IMR-90 (cell line): ENCODE data around the gene SEMA5A. TPM values are rescaled to one million over a fixed set of nuclear protein-coding genes. Genes with fewer than 3 reads are reported as not detected.

Experiments
- ATAC-seq: fragments of 200-7000 bp; cut with Tn5 transposase; 2 replicates; pipeline ENCODE4 v1.9.1; 2020; ENCODE audit warnings: low read depth, mild to moderate bottlenecking, moderate library complexity
- BruUV-seq: library from RNA; stranded (reverse); fragments of 400-500 nt; replicated peaks from 2 replicates; lab custom pipeline; 2021; lab: Mats Ljungman, UMichigan
- CTCF ChIA-PET: fragments of 300-600 bp; formaldehyde crosslinking; extraction: SDS; loops from one replicate; lab custom pipeline; 2021; ENCODE audit warnings: antibody characterized with exemption; lab: Yijun Ruan, JAX
- POLR2A ChIA-PET: fragments of 300-600 bp; sonication (Branson Sonifier 250); formaldehyde crosslinking; loops from one replicate; lab custom pipeline; 2022; ENCODE audit warnings: antibody characterized with exemption; ENCODE audit not compliant: unreplicated experiment; lab: Charles Lee
- DNase-seq: peaks from one replicate; pipeline ENCODE4 v3.0.0; 2013
- H2AFZ ChIP-seq: replicated peaks from 2 replicates; pipeline ENCODE3; 2013; ENCODE audit warnings: low read length, mild to moderate bottlenecking; ENCODE audit not compliant: poor library complexity
- H2AK5ac ChIP-seq: 2 replicates; pipeline ENCODE4 v1.6.1; 2013; ENCODE audit warnings: low read depth, low read length, inconsistent platforms
- H2AK9ac ChIP-seq: replicated peaks from 2 replicates; pipeline ENCODE3; 2013; ENCODE audit warnings: mild to moderate bottlenecking, low read depth, low read length, moderate library complexity; ENCODE audit not compliant: poor library complexity
- H2BK120ac ChIP-seq: 2 replicates; pipeline ENCODE4 v1.6.1; 2013; ENCODE audit warnings: low read depth, low read length, inconsistent platforms
- H2BK15ac ChIP-seq: 3 replicates; pipeline ENCODE4 v1.6.1; 2013; ENCODE audit warnings: low read depth, low read length, inconsistent platforms
- H2BK20ac ChIP-seq: 2 replicates; pipeline ENCODE4 v1.6.1; 2013; ENCODE audit warnings: low read depth, mild to moderate bottlenecking, inconsistent platforms, low read length, moderate library complexity
- H2BK5ac ChIP-seq: 2 replicates; pipeline ENCODE4 v1.6.1; 2013; ENCODE audit warnings: mild to moderate bottlenecking, low read depth, low read length, inconsistent platforms; ENCODE audit not compliant: poor library complexity, severe bottlenecking
- H3K14ac ChIP-seq: replicated peaks from 2 replicates; pipeline ENCODE4 v1.6.1; 2013; ENCODE audit warnings: low read depth, low read length, inconsistent platforms
- H3K18ac ChIP-seq: 2 replicates; pipeline ENCODE4 v1.6.1; 2013; ENCODE audit warnings: low read depth, low read length, control low read depth
- H3K23ac ChIP-seq: 2 replicates; pipeline ENCODE4 v1.6.1; 2013; ENCODE audit warnings: low read depth, low read length, inconsistent platforms
- H3K27ac ChIP-seq: 2 replicates; pipeline ENCODE4 v1.5.1; 2013; ENCODE audit warnings: mild to moderate bottlenecking, control low read depth, low read length; ENCODE audit not compliant: insufficient read depth
- H3K27me3 ChIP-seq: 2 replicates; pipeline ENCODE4 v1.6.1; 2013; ENCODE audit warnings: low read length; ENCODE audit not compliant: control insufficient read depth, insufficient read depth
- H3K36me3 ChIP-seq: 2 replicates; pipeline ENCODE4 v1.6.1; 2013; ENCODE audit warnings: low read length, mixed read lengths; ENCODE audit not compliant: control insufficient read depth, insufficient read depth
- H3K4ac ChIP-seq: 2 replicates; pipeline ENCODE4 v1.6.1; 2013; ENCODE audit warnings: low read depth, low read length, inconsistent platforms
- H3K4me1 ChIP-seq: 2 replicates; pipeline ENCODE4 v1.6.1; 2013; ENCODE audit warnings: low read length, mixed read lengths; ENCODE audit not compliant: control insufficient read depth, insufficient read depth
- H3K4me2 ChIP-seq: 2 replicates; pipeline ENCODE4 v1.6.1; 2013; ENCODE audit warnings: low read depth, mild to moderate bottlenecking, control low read depth, low read length, moderate library complexity
- H3K4me3 ChIP-seq: 2 replicates; pipeline ENCODE4 v1.5.1; 2013; ENCODE audit warnings: low read depth, mild to moderate bottlenecking, control low read depth, low read length, moderate library complexity; ENCODE audit not compliant: insufficient read depth
- H3K56ac ChIP-seq: 2 replicates; pipeline ENCODE4 v1.6.1; 2013; ENCODE audit warnings: low read length, inconsistent platforms; ENCODE audit not compliant: insufficient read depth; ENCODE audit errors: extremely low read depth
- H3K79me1 ChIP-seq, 2 experiments: 2 replicates each; pipeline ENCODE4 v1.6.1; 2013; ENCODE audit warnings: low read length in 2 of 2, inconsistent platforms in 1 of 2, low read depth in 1 of 2
- H3K9ac ChIP-seq: 2 replicates; pipeline ENCODE4 v1.6.1; 2013; ENCODE audit warnings: low read depth, low read length, control low read depth
- H3K9me1 ChIP-seq: 2 replicates; pipeline ENCODE4 v1.6.1; 2013; ENCODE audit warnings: low read length, inconsistent platforms; ENCODE audit not compliant: insufficient read depth
- H3K9me3 ChIP-seq: 2 replicates; pipeline ENCODE4 v1.6.1; 2013; ENCODE audit warnings: low read length; ENCODE audit not compliant: control insufficient read depth, insufficient read depth
- H4K20me1 ChIP-seq: 2 replicates; pipeline ENCODE4 v1.6.1; 2013; ENCODE audit warnings: low read length, inconsistent platforms; ENCODE audit not compliant: insufficient read depth
- H4K5ac ChIP-seq: 2 replicates; pipeline ENCODE4 v1.6.1; 2013; ENCODE audit warnings: mild to moderate bottlenecking, low read depth, low read length, control low read depth
- H4K8ac ChIP-seq, 2 experiments: 2 replicates each; pipeline ENCODE4 v1.6.1; 2013; ENCODE audit warnings: low read depth in 2 of 2, low read length in 2 of 2, control low read depth in 1 of 2, inconsistent platforms in 1 of 2
- H4K91ac ChIP-seq: 2 replicates; pipeline ENCODE4 v1.6.1; 2013; ENCODE audit warnings: low read depth, low read length, inconsistent platforms; ENCODE audit not compliant: insufficient read depth
- BHLHE40 ChIP-seq: fragments of 150-350 bp; IDR thresholded peaks from 2 replicates; pipeline ENCODE4 v1.6.1; 2016; ENCODE audit warnings: mild to moderate bottlenecking, low read depth, low read length
- CEBPB ChIP-seq: IDR thresholded peaks from 2 replicates; pipeline ENCODE4 v1.6.1; 2012; ENCODE audit warnings: low read depth, low read length, improper control_type of control experiment
- MAFK ChIP-seq: IDR thresholded peaks from 2 replicates; pipeline ENCODE4 v1.6.1; 2012; ENCODE audit warnings: low read depth, low read length, improper control_type of control experiment
- MXI1 ChIP-seq: IDR thresholded peaks from 2 replicates; pipeline ENCODE4 v1.6.1; 2012; ENCODE audit warnings: low read depth, mild to moderate bottlenecking, low read length, moderate library complexity, borderline replicate concordance
- NFE2L2 ChIP-seq: fragments of 150-350 bp; IDR thresholded peaks from 2 replicates; pipeline ENCODE4 v1.6.1; 2016; ENCODE audit warnings: low read depth, mild to moderate bottlenecking, low read length
- RCOR1 ChIP-seq: IDR thresholded peaks from 2 replicates; pipeline ENCODE4 v1.6.1; 2012; ENCODE audit warnings: mild to moderate bottlenecking, low read length, improper control_type of control experiment; ENCODE audit not compliant: insufficient replicate concordance
- SMC3 ChIP-seq: fragments of 150-350 bp; IDR thresholded peaks from 2 replicates; pipeline ENCODE4 v1.6.1; 2016; ENCODE audit warnings: low read depth, mild to moderate bottlenecking, antibody characterized with exemption, low read length, moderate library complexity
- WGBS, 2 experiments: methylation state at CpG; one replicate each; pipeline versions ENCODE4 v1.1.5 to v1.1.7; 2013; ENCODE audit warnings: missing lambda C conversion rate in 2 of 2; ENCODE audit not compliant: insufficient read length in 1 of 2; ENCODE audit errors: extremely low coverage in 2 of 2; 5-methylcytosine and 5-hydroxymethylcytosine counted together
- dilution Hi-C: fragments of 300-500 bp; cut with HindIII; formaldehyde crosslinking; loops from one replicate; pipeline ENCODE4 v1.14.3; 2018; ENCODE audit warnings: low sequenced_read_pairs; ENCODE audit not compliant: unreplicated experiment
- in situ Hi-C: fragments of 300-500 bp; cut with MboI; formaldehyde crosslinking; loops from 3 replicates; pipeline ENCODE4 v1.14.3; 2019; ENCODE audit warnings: low sequenced_read_pairs, inconsistent platforms, mixed read lengths
- intact Hi-C: fragments of 100-400 bp; cut with micrococcal nuclease; formaldehyde crosslinking; loops from 2 replicates; pipeline ENCODE4 v1.10.0; 2022
- polyA plus RNA-seq, 3 experiments: library from polyadenylated mRNA; depleted of rRNA; stranded (reverse); fragments of >200 nt; gene quantifications; 2 replicates each; pipeline ENCODE4 v1.2.3, GENCODE V29; 2012; ENCODE audit warnings: low replicate concordance in 1 of 3
- total RNA-seq: library from RNA; depleted of rRNA; stranded (reverse); fragments of >200 nt; gene quantifications from 2 replicates; pipeline ENCODE4 v1.2.3, GENCODE V29; 2012
- TF ChIP-seq, protein P1 (sequence below): fragments of 150-350 bp; IDR thresholded peaks from 2 replicates; pipeline ENCODE4 v1.6.1; 2016; ENCODE audit warnings: low read depth, mild to moderate bottlenecking, low read length, moderate library complexity, borderline replicate concordance

The SEMA5A gene
- total and polyA plus RNA-seq, 2 of the 4 experiments (the other 2 are of a cell fraction): 8.2 to 9.9 TPM

DNA sequence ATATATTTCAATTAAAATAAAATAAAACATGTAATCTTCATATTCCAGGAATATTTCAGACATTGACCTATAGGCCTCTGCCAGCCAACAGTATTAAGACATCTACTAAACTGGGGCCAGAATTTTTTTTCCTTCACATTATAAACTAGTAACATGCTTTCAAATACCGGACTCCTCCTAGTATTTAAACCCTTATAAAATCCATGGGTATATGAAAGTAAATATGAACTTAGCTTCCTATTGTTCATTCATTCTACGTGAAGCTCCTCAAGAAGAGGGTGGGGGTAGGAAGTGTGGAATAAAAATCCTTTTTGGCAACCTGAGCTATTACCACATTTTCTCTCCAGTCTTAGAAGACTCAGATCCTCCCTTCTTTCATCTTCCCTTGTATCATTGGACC is 16.4 kb downstream of the SEMA5A start:
- WGBS, 2 experiments: no CpG with 5 or more reads among the region's 2 CpGs
- Histone ChIP-seq H3K27ac (no peak overlapping the region), H2BK15ac (no peak overlapping the region), H3K4ac (no peak overlapping the region), H3K9me3 (no peaks in the 10 kb centered on the region), H3K18ac (no peak overlapping the region), H2AK5ac (no peak overlapping the region), H3K56ac (no peak overlapping the region), H3K23ac (no peak overlapping the region), H3K4me1 (peaks cover 1% of the 10 kb centered on the region; the same call in 1 of the 2 replicates), H2AFZ (no peak overlapping the region), H3K36me3 (peaks cover 4% of the 10 kb centered on the region; the same call in 1 of the 2 replicates), H3K9me1 (peaks cover 23% of the 10 kb centered on the region; the same call in 1 of the 2 replicates), H4K5ac (no peak overlapping the region), H3K27me3 (no peaks in the 10 kb centered on the region), H3K9ac (no peak overlapping the region), H3K14ac (no peak overlapping the region), H2BK20ac (no peak overlapping the region), H3K4me2 (no peak overlapping the region), H2BK5ac (no peak overlapping the region), H4K8ac (no peak overlapping the region), H4K91ac (no peak overlapping the region), H2BK120ac (no peak overlapping the region), H3K79me1 (peaks cover 32 to 73% of the 10 kb centered on the region in 2 experiments), H3K4me3 (no peak overlapping the region), H4K20me1 (peaks cover 3% of the 10 kb centered on the region; the same call in 1 of the 2 replicates), H2AK9ac (no peak overlapping the region)
- ChIA-PET POLR2A (no interaction called here), CTCF (no interaction called here)
- no peak for TF ChIP-seq CEBPB
- no peak for TF ChIP-seq SMC3
- no peak for TF ChIP-seq RCOR1
- no peak for TF ChIP-seq BHLHE40
- TF ChIP-seq, protein P1, sequence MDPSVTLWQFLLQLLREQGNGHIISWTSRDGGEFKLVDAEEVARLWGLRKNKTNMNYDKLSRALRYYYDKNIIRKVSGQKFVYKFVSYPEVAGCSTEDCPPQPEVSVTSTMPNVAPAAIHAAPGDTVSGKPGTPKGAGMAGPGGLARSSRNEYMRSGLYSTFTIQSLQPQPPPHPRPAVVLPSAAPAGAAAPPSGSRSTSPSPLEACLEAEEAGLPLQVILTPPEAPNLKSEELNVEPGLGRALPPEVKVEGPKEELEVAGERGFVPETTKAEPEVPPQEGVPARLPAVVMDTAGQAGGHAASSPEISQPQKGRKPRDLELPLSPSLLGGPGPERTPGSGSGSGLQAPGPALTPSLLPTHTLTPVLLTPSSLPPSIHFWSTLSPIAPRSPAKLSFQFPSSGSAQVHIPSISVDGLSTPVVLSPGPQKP: no peak
- TF ChIP-seq MXI1: no peak
- no peak for TF ChIP-seq MAFK
- no peak for TF ChIP-seq NFE2L2
- BruUV-seq: no TSS peak
- no peak for DNase-seq
- ATAC-seq: no peak
- in situ Hi-C loops: loop anchor here (25.0 kb wide), 2 partner anchors 767 to 1642 kb away; no protein-coding TSS in a partner anchor
- intact Hi-C loops: no loop called here
- dilution Hi-C loops: no loop called here
